Body of pancreas (tissue), 4 donors: ENCODE measurements around the gene MRO.

ENCODE experiments used
- POLR2A ChIP-seq, 3 donors: fragments of 450-650 bp; IDR thresholded peaks; one replicate each; pipeline ENCODE4 v1.6.1; 2016; ENCODE audit warnings: antibody characterized with exemption in 3 of 3, mild to moderate bottlenecking in 2 of 3
- TF ChIP-seq, protein P1 (sequence below), 7 experiments: fragments of 450-650 bp in 4 of 7; fragments of 200-600 bp in 3 of 7; sonication (generic) in 3 of 7; IDR thresholded peaks; one replicate each; pipeline ENCODE4 v1.5.1; 2016 to 2019; ENCODE audit warnings: antibody characterized with exemption in 7 of 7

GRCh38 chr18:50819027-50819727, 639 bp downstream of the MRO start:
- TF ChIP-seq POLR2A (IDR thresholded peaks at IDR 0.05), result peak in 2 of 3 donors; percentile 36 to 52
- TF ChIP-seq, protein P1, sequence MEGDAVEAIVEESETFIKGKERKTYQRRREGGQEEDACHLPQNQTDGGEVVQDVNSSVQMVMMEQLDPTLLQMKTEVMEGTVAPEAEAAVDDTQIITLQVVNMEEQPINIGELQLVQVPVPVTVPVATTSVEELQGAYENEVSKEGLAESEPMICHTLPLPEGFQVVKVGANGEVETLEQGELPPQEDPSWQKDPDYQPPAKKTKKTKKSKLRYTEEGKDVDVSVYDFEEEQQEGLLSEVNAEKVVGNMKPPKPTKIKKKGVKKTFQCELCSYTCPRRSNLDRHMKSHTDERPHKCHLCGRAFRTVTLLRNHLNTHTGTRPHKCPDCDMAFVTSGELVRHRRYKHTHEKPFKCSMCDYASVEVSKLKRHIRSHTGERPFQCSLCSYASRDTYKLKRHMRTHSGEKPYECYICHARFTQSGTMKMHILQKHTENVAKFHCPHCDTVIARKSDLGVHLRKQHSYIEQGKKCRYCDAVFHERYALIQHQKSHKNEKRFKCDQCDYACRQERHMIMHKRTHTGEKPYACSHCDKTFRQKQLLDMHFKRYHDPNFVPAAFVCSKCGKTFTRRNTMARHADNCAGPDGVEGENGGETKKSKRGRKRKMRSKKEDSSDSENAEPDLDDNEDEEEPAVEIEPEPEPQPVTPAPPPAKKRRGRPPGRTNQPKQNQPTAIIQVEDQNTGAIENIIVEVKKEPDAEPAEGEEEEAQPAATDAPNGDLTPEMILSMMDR (IDR thresholded peaks at IDR 0.05), result peak in 5 of 7 experiments; percentile 8 to 44 (median 20)
